Lung microvascular endothelial cell (primary cell): ENCODE data around the gene VSTM1. TPM values are rescaled to one million over a fixed set of nuclear protein-coding genes. Genes with fewer than 3 reads are reported as not detected.
A peak's percentile ranks its signal among the peaks of the same experiment; 100 is the strongest.
"Not testable (repeated sequence)": the region's sequence is repeated elsewhere in the genome, so short reads cannot be mapped to it uniquely, and the experiment has no call there.

Experiments
- DNase-seq, 2 donors: peaks; one replicate each; pipeline versions ENCODE4 v3.0.0 to v3.0.0-alpha.2; 2010; ENCODE audit warnings: low read depth in 2 of 2
- total RNA-seq: library from RNA; depleted of rRNA; stranded (reverse); fragments of >200 nt; gene quantifications from 2 replicates; pipeline ENCODE4 v1.2.1, GENCODE V29; 2014

VSTM1 gene, protein sequence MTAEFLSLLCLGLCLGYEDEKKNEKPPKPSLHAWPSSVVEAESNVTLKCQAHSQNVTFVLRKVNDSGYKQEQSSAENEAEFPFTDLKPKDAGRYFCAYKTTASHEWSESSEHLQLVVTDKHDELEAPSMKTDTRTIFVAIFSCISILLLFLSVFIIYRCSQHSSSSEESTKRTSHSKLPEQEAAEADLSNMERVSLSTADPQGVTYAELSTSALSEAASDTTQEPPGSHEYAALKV
- total RNA-seq = not detected in 2 replicates

DNA sequence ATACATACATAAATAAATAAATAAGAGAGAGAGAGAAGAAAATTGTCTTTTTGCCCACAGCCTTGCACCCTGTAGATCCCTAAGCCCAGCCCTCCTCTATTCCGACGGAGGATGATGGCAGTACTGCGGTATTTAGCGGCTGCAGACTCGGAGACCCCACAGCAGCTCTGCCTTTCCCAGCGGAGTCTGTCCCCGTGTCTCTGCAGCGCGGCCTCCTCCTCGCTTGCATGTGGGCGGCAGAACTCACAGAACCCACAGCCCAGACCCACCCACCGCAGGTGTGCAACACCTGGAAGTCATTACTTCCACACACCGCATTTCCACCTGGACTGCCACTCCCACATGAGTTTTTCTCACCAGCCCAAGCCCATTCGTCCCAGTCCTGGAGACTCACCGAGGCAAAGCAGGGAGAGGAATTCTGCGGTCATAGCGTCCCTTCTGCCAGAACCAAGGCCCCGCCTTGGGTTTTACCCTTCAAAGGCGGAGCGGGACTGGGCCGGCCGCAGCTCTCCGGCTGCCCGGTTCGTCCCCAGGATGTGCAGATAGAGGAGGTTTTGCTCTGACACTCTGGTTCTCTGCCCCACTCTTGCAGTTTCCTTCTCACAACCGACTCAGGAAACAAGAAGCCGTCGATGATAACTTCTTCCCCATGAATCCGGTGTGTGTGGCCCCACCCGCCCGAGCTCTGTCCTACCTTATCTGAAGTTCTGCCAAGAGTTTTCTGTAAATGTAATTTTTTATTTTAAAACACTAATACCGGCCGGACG lies at the start of gene VSTM1:
VSTM1 (minus strand) TSS at position 548 of the 767 bp plus-strand sequence; CDS start at position 428, 120 bp downstream.
- DNase-seq = no peak

GRCh38 chr19:54109651-54110050 lies 46.0 kb upstream of the VSTM1 start:
- DNase-seq = no peak

DNA sequence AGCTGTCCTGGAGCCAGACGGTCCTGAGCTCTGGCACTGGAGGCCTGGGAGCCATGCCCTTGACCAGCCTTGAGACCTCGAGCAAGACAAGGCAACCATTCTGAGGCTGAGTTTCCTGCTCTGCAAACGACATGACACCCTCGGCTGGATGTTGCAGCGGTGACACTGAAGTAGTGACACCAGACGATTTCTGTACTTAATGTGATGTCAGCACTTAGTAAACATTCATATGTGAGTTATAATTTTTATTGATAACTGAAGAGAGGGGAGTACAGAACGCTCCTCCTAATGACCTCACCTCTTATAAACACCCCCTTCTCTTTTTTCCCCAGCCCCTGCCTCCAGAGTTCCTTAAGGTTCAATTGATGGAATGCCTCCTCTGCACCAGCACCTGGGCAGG lies 44.8 kb upstream of the VSTM1 start:
- no peak for DNase-seq

- DNase-seq = no peak
Observed at GRCh38 chr19:54107876-54108490, 44.3 kb upstream of the VSTM1 start.

DNA sequence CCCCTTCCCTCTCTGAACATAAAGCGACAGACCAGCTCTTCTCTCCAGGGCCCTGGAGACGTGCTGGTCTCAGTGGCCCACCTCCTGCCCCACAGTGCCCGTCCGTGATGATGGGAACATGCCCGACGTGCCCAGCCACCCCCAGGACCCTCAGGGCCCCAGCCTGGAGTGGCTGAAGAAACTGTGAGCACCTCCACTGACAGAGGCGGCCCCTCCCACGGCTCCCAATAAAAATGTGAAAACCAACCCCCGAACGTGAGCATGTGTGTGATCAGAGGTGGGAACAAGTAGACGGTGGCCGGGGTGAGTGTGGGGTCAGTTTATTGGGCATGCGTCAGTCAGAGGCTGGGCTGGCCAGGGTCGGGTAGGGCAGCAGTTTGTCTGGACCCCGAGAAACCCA lies 43.0 kb upstream of the VSTM1 start:
- DNase-seq = no peak

GRCh38 chr19:54105796-54106195 lies 42.1 kb upstream of the VSTM1 start:
- no peak for DNase-seq

DNA sequence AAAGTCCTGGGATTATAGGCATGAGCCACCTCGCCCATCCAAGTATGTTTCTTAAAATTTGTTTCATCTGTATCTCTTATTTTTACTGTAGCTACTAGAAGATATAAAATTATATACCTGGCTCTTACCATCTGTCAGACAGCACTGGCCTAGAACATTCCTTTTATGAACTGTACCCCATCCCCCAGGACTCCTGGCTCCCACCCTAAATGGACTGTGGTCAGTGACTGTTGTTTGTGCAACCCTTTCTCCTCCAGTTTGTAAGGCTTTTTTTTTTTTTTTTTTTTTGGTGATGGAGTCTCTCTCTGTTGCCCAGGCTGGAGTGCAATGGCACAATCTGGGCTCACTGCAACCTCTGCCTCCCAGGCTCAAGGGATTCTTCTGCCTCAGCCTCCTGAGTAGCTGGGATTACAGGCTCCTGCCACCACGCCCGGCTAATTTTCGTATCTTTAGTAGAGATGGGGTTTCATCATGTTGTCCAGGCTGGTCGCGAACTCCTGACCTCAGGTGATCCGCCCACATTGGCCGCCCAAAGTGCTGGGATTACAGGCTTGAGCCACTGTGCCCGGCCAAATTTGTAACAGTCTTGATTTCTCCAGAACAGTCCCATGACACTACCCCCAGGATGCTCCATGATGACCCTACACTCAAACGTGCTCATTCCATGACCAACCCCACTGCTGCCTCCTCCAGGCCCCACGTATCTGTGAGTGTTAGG lies 41.5 kb upstream of the VSTM1 start:
- DNase-seq = no peak

- DNase-seq = peak; percentile 99
Observed at GRCh38 chr19:54102421-54103169, 38.9 kb upstream of the VSTM1 start, which contains the start of gene NDUFA3. Gene NDUFA3, plus strand, starts transcription at chr19:54102855. Its CDS starts 24 bp downstream, at chr19:54102879.

- DNase-seq = no peak
Observed at GRCh38 chr19:54100561-54100960, 36.9 kb upstream of the VSTM1 start, which contains the start of gene OSCAR. Gene OSCAR, minus strand, starts transcription at chr19:54100803. Its CDS starts 11 bp downstream, at chr19:54100792.

DNA sequence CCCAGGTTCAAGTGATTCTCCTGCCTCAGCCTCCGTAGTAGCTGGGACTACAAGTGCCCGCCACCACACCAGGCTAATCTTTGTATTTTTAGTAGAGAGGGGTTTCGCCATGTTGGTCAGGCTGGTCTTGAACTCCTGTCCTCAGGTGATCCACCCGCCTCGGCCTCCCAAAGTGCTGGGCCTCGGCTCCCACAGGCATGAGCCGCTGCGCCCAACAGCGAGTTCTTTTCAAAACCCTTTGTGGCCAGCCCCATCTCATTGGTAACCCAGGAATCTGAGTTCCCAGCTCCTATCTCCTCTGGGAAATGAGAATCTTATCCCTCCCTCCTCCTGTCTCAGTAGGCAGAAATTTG lies 36.2 kb upstream of the VSTM1 start:
- not testable (repeated sequence) for DNase-seq

GRCh38 chr19:54099190-54099902 lies 35.6 kb upstream of the VSTM1 start:
- DNase-seq = no peak

DNA sequence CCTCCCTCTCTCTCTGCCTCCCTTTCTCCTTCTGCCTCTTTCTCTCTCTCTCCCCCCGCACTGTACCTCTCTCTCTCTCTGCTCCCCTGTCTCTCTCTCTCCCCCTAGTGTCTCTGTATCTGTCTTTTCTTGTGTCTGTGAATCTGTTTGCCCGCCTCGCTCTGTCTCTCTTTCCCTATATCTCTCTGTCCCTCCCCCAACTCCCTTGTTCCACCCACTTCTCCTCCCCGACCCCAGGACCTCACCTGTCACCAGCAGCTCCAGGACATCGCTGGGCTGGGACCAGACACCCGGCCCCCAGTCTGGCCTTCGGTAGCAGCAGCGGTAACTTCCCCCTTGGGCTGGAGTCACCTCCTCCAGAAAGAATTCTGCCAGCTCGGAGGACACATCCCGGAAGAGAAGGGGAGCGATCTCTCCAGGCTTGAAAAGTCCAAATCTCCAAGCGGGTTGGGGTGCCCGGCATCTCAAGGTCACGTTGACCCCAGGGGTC lies 33.0 kb upstream of the VSTM1 start:
- peak in 1 of 2 donors; percentile 19 for DNase-seq

- DNase-seq = peak; percentile 40 to 48
Observed at GRCh38 chr19:54095859-54096616, 32.3 kb upstream of the VSTM1 start.

GRCh38 chr19:54095136-54095858 lies 31.6 kb upstream of the VSTM1 start:
- DNase-seq = no peak

GRCh38 chr19:54094426-54095000 lies 30.8 kb upstream of the VSTM1 start:
- DNase-seq = no peak

- DNase-seq = no peak
Observed at GRCh38 chr19:54084410-54084809, 20.7 kb upstream of the VSTM1 start.

DNA sequence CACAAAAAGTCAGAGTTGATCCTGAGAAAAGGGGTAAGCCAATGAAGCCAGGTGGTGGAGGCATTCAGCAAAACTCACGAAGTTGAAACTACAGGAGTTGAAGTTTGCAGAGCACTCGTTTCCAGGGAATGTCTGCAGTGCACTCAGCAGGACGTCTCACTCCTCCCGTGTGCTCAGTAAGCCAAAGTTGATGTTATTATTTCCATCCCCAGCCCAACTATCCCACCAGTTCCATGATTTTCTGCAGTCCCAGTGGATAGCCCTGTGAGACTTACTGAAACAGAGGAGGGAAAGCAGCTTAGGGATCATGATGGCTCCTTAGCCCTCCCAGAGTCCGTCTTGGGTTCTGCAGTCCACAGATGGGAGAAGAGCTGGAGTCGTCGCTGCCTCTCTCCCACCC lies 17.3 kb upstream of the VSTM1 start, which contains the start of gene TARM1:
TARM1 (minus strand) TSS at position 334 of the 400 bp plus-strand sequence; CDS start at position 309, 25 bp downstream.
- no peak for DNase-seq

GRCh38 chr19:54077334-54077733 lies 13.6 kb upstream of the VSTM1 start:
- DNase-seq = no peak
